GM19025 (cell line): ENCODE results near the gene ZACN.

Experiments
- ATAC-seq: cut with Tn5 transposase; IDR thresholded peaks from one replicate; pipeline ENCODE4 v1.9.1; 2021; ENCODE audit warnings: mild to moderate bottlenecking, low read depth, moderate library complexity; ENCODE audit not compliant: unreplicated experiment

ZACN gene

GRCh38 chr17:76095943-76096342 lies 17.0 kb downstream of the ZACN start:
- no peak for ATAC-seq

DNA sequence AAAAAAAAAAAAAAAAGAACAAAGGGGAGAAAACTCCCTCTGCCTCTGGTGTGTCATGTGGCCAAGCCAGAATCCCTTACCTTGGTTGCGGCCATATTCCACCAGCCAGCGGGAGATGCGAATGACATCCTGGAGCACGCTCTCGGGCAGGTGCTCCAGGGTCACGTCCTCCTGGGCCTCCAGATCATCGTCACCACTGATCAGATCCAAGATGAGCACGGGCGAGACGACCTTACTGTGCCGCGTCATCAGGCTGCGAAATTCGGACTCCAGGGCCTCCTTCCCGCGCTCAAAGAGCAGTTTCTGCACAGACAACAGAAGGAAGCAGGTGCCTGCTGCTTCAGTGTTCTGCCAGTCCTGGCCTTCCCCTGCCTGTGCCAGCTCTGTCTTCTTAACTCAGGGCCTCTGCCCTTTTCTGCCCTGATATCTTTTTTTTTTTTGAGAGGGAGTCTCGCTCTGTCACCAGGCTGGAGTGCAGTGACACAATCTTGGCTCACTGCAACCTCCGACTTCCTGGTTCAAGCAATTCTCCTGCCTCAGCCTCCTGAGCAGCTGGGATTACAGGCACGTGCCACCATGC lies 18.8 kb downstream of the ZACN start:
- ATAC-seq = no peak

DNA sequence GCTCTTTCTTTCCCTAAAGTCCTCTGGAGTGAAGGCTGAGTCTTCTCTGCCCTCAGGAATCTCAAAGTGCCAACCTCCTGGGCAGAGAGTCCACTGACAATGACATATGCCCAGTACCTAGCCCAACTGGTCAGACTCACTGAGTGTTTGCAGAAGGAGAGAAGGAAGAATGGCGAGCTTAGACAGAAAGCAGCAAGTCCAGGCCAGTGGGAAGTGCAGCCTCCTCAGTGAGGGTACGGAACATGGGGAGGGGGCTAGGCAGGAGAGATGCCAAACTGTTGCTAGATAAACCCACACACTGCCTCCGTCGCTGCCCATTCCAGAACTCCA lies 23.9 kb downstream of the ZACN start:
- ATAC-seq = no peak

GRCh38 chr17:76103274-76104139 lies 24.5 kb downstream of the ZACN start, which contains the start of gene EXOC7:
Gene EXOC7 (minus strand): TSS chr17:76103787. CDS start chr17:76103692, 95 bp downstream.
- ATAC-seq = peak; percentile 77

- no peak for ATAC-seq
Measured at GRCh38 chr17:76104140-76104895, 25.3 kb downstream of the ZACN start.

- ATAC-seq = no peak
Measured at GRCh38 chr17:76104896-76105231, 25.9 kb downstream of the ZACN start.

GRCh38 chr17:76106703-76107102 lies 27.7 kb downstream of the ZACN start:
- ATAC-seq = no peak

- no peak for ATAC-seq
Measured at GRCh38 chr17:76107509-76107908, 28.5 kb downstream of the ZACN start.

- no peak for ATAC-seq
Measured at GRCh38 chr17:76111956-76112355, 33.0 kb downstream of the ZACN start.

DNA sequence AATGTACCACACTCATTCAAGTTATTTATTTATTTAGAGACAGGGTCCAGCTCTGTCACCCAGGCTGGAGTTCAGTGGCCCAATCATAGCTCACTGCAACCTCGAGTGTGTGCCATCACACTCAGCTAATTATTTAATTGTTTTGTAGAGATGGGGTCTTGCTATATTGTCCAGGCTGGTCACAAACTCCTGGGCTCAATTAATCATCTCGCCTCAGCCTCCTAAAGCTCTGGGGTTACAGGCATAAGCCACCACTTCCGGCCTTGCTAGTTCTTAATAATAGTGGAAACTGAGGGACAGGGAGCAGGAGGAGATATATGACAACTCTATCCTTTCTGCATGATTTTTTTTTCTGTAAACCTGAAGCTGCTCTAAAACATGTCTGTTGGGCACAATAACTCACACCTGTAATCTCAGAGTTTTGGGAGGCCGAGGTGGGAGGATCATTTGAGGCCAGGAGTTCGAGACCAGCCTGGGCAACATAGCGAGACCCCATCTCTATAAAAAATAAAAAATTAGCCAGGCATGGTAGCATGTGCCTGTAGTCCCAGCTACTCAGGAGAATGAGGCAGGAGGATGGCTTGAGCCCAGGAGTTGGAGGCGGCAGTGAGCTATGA lies 36.3 kb downstream of the ZACN start:
- no peak for ATAC-seq

- ATAC-seq = no peak
Measured at GRCh38 chr17:76119409-76120371, 40.7 kb downstream of the ZACN start.

DNA sequence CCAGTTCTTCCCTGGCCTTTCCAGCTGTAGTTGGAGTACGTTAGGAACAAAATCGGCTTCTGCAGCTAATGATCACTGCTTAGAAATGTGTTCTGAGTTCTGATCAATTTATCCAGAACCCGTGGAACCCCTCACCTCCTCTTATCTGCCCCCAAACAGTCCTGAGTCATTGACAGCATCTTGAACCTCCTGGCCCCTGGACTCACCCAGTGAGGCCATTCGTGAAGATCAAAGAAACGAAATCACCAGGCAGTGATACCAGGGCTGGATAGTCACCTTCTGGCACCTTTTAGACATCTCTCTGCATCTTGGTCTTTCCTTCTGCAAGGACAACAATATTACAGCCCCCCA lies 41.7 kb downstream of the ZACN start:
- no peak for ATAC-seq

DNA sequence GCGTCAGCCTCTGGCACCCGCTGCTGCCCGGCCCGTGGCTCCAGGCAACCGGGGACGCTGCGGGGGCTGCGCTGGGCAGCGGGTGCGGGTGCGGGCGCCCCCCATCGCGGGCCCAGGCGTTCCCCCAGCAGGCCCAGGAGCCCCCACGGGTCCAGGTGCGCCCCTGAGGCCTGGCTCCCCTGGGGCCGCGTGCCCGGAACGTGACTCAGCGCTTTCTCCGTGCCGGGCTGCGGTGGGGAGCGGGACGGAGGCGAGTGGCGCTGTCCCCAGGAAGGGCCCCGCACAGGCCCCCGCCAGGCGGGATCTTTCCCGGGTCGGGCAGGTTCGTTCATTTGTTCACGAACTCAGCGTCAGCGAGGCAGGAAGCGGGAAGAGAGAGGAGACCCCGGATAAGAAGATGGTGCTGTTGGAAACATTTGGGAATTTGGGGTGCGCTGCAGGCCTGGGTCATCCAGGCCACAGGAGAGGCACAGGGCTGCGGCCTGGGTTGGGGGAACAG lies 43.0 kb downstream of the ZACN start:
- ATAC-seq = no peak

GRCh38 chr17:76122431-76123190 lies 43.6 kb downstream of the ZACN start:
- ATAC-seq = no peak

DNA sequence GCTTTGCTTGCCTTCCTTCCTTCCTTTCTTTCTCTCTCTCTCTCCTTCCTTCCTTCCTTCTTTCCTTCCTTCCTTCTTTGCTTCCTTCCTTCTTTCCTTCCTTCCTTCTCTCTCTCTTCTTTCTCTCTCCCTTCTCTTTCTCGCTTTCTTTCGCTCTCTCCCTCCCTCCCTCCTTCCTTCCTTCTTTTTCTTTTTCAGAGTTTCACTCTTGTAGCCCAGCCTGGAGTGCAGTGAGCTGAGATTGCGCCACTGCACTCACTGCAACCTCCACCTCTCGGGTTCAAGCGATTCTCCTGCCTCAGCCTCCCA lies 44.2 kb downstream of the ZACN start:
- ATAC-seq = no peak

GRCh38 chr17:76123749-76124581 lies 45.0 kb downstream of the ZACN start:
- ATAC-seq = no peak

DNA sequence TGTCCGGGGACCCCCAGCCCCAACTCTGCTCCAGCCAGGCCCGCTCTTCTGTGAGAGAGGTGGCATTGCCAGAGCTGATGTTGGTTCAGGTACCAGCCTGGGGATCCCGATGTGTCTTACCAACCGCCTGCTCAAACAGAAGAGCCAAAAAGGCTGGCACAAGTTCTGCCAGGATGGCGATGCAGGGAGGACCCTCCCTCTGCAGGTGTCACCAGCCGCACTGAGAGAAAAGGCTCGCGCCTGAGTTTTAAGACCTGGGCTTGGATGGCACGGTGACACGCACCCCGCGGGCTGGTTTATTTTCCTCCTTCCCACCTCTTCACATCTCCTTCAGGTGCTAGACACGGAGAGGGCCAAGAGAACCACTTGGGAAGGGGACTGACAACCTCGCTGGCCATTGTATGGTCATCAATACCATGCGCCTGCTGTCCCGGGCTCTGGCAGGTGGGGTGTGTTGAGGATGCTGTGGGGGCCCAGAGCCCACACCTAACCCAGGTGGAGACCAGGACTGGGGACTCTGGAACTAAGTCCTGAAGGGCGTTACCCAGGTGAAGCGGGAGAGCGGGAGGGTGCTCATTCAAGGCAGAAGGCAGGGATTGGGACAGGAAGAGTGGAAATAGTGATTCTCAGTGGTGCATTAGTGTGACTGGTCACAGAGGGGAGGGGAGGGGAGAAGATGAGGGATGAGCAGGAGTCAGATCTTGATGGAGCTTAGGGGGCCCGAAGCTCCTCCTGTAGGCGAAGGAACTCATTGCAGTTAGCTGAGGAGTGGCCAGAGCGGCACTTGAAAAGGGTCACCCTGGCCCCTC lies 45.8 kb downstream of the ZACN start:
- ATAC-seq = no peak

DNA sequence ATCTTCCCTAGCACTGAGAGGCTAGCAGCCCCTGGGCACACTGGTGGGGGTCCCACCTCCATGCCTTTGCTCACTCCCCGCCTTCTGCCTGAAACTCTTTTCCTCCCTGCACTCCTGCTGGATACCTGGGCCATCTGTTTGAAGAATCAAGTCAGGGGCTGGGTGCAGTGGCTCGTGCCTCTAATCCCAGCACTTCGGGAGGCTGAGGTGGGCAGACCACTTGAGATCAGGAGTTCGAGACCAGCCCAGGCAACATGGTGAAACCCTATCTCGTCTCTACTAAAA lies 46.4 kb downstream of the ZACN start:
- ATAC-seq = no peak
